ENCODE data around the gene TMPRSS7.
"Not testable (repeated sequence)": the region's sequence is repeated elsewhere in the genome, so short reads cannot be mapped to it uniquely, and the experiment has no call there.

Gene TMPRSS7

DNA sequence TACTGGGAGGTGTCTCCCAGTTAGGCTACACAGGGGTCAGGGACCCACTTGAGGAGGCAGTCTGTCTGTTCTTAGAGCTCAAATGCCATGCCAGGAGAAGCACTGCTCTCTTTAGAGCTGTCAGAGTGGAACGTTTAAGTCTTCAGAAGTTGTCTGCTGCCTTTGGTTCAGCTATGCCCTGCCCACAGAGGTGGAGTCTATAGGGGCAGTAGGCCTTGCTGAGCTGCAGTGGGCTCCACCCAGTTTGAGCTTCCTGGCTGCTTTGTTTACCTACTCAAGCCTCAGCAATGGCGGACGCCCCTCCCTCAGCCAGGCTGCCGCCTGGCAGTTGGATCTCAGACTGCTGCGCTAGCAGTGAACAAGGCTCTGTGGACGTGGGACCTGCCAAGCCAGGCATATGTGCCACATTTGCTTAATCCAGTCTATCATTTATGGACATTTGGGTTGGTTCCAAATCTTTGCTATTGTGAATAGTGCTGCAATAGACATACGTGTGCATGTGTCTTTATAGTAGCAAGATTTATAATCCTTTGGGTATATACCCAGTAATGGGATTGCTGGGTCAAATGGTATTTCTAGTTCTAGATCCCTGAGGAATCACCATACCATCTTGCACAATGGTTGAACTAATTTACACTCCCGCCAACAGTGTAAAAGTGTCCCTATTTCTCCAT lies 38.0 kb downstream of the TMPRSS7 start:
- DNase-seq (ENCODE audit: low spot score) = not testable (repeated sequence)

DNA sequence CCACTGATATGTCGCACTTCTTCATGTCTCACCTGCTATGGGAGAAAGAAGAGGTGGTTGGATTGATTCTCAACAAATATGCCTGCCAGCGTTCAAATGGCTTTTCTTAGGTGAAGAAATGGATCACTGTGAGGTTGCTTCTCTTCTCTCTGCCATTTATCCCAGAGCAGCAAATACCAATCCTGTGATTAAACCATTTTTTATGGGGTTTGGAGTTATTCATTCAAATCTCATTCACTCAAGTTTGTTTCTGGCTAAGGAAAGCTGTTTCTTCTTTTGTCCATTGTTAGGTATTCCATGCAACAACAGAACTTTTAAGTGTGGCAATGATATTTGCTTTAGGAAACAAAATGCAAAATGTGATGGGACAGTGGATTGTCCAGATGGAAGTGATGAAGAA lies 39.5 kb downstream of the TMPRSS7 start:
- DNase-seq (ENCODE audit: low spot score) = peak; percentile 41

- DNase-seq (ENCODE audit: low spot score) = peak; percentile 97
Measured at GRCh38 chr3:112074616-112075497, 40.3 kb downstream of the TMPRSS7 start.

- DNase-seq (ENCODE audit: low spot score) = no peak
Measured at GRCh38 chr3:112078125-112079083, 43.9 kb downstream of the TMPRSS7 start.

DNA sequence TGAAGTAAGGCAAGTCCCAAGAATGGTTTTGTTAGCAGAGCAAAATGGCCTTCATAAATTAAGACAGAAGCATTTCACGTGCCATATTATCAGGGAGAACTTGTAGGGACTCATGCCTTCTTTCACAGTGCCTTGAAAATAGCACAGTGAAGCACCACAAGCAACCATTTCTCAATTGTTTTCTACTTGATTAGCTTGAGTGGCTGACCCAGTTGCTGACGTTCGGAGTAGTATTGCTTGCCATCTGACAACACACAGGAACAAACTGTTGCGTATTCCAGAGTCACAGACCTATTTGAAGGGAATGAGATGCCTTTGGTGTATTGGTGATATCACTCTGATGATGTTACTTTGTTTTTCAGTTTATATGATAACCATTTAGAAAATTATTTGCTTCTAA lies 48.7 kb downstream of the TMPRSS7 start:
- no peak for DNase-seq (ENCODE audit: low spot score)

DNA sequence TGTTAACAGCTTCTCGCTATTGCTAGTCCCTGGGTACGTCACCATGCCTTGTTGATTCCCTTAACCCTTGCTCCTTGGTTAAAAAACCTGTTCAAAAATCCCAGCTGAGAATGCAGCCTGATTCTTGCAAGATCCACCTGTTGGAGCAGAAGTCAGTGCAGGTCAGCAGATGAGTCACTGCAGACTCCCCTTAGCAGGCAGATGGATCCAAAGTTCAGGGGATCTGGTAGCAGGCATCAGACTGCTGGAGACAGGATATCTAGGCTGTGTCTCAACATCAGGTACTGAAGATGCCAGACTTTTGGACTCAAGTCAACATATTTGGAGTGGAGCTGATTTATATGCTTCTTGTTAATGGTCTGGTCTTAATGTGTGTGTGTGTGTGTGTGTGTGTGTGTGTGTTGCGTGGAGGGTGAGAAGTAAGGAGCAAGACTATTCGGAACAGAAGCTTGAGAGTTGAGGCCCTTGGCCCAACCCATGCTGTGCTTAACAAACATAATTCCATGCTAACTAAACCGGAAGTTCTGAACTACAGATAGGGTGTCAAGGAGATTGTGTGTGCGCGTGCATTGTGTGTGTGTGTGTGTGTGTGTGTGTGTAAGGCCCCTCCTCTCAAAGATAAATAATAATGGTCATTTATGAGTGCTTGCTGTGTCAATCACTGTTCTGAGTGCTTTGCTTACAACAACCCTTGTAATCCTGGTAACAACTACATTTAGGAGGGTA lies 50.6 kb downstream of the TMPRSS7 start:
- peak; percentile 71 for DNase-seq (ENCODE audit: low spot score)

DNA sequence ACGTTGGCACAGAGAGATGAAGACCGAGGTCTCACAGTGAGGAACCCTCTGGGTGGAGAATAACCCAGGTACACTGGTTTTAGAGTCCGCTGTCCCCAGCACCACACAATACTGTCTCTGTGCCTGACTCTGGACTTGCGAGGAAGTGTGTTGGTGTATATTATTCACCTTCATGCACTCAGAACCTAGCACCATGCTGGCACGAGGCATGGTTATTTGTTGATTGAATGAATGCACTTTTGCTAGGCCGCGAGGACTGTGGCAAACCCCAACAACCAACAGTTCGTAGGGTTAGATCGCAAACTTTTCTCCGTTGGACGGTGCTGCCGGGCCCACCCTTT lies 51.2 kb downstream of the TMPRSS7 start:
- DNase-seq (ENCODE audit: low spot score) = no peak

GRCh38 chr3:112086076-112086854 lies 51.7 kb downstream of the TMPRSS7 start, which contains the start of gene C3orf52:
C3orf52 (plus strand) TSS chr3:112086389; CDS start chr3:112086408, 19 bp downstream.
- peak; percentile 93 for DNase-seq (ENCODE audit: low spot score)

DNA sequence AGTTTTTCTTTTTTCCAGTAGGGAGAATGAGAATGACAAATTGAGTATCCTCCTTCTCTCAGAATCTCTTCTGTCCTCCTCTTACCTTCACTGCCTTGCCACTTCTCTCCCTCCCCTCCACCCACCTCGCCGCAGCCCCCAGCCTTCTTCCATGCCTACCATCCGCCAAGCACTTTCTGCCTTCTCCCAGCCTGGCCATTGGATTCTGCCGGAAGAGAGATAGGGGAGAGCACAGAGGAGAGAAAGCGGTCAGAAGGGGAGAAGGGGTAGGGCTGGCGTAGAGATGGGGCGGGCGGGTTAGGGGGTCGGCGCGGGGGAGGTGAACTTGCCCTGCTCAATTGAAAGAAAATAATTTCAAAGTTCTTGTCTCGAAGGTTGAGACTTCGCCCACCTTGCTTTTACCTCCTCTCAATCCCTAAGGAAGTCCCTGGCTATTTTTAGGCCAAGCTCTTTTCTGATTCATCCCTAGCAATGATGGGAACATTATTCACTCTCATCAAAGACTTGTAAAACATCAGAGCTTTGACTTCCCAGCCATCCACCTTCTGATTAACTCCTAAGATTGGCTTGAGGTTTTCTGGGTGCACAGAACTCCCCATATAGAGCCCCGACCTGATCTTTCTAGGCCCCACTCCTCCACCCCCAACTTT lies 52.5 kb downstream of the TMPRSS7 start:
- DNase-seq (ENCODE audit: low spot score) = peak; percentile 70

DNA sequence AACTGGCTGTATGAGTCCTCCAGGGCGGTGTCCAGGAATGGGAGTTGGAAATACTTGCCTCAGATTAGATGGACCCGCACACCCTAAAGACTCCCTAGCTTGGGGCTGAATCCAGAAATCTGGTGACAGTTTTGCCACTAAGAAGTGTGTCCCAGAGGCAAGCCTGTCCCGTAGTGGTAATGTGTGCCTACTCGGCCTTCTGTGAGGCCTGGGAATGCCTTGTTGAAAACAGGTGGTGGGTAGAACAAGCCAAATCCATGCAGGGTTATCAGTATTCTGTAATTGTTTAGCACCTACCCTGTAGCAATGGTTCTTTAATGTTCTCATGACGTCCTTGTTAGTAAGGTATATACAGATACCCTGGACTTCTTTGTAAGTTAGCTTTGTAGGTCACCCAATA lies 53.2 kb downstream of the TMPRSS7 start:
- DNase-seq (ENCODE audit: low spot score) = no peak

DNA sequence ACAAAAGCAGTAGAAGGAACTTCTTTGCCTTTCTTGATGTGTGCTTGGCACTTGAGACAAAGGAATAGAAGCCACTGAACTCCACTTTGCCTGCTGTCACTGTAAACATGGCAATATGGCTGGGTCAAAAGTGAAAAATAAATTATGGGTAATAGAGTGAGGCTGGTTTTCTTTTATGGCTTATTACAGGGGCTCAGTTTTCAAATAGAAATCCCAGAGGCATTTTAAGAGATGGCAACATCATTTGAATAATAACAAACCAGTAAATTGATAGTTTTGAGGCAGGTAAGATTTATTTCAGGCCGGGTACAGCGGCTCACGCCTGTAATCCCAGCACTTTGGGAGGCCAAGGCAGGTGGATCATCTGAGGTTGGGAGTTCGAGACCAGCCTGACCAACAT lies 54.4 kb downstream of the TMPRSS7 start:
- no peak for DNase-seq (ENCODE audit: low spot score)

DNA sequence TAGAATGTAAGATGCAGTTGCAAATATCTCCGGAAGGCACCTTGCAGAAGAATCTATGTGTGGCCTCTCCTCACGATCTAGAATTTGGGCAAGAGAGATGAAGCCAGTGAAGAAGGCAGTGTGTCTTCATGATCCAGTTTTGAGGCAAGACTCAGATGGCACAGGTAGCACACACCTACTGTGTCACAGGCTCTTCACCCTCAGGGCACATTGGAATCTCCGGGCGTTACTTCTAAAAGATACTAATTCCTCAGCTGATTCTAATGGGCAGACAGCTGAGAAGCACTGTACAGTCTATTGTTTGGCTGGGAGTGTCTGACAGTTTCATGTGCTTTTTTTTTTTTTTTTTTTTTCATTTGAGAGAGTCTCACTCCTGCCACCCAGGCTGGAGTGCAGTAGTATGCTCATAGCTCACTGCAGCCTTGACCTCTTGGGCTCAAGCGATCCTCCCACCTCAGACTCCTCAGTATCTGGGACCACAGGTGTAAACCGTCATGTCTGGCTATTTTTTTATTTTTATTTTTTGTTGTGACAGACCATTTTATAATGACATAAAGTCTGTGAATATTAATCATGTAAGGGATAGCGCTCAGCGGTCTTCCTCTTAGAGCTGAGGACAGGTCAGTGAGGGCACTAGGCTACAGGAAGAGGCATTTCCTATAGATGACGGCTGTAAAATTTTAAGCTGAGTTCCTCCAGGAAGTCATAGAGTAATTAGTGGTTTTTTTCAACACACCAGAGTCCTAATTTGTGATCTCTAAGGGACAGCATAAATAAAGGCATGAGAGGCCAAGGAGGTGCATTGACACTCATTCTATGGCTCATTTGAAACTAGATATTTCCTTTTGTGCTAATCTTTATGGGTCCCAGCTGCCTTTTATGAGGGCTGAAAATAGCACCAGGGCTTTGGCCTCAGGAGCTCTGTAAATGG lies 55.7 kb downstream of the TMPRSS7 start:
- no peak for DNase-seq (ENCODE audit: low spot score)

GRCh38 chr3:112090887-112091586 lies 56.5 kb downstream of the TMPRSS7 start:
- no peak for DNase-seq (ENCODE audit: low spot score)

- DNase-seq (ENCODE audit: low spot score) = peak; percentile 82
Measured at GRCh38 chr3:112092496-112093179, 58.1 kb downstream of the TMPRSS7 start.

DNA sequence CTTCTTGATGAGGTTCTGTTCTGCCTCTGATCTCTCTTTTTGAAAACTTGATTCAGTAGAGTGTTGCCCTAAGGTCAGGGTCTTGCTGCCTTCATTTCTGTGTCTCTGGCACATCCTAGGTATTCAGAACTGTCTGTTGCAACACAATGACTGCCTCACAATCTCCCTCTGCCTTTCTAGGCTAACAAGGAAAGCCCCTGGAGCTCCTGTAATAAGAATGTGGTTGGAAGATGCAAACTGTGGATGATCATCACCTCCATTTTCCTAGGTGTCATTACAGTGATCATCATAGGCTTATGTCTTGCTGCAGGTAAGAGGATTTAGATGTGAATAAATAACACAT lies 58.6 kb downstream of the TMPRSS7 start:
- no peak for DNase-seq (ENCODE audit: low spot score)

DNA sequence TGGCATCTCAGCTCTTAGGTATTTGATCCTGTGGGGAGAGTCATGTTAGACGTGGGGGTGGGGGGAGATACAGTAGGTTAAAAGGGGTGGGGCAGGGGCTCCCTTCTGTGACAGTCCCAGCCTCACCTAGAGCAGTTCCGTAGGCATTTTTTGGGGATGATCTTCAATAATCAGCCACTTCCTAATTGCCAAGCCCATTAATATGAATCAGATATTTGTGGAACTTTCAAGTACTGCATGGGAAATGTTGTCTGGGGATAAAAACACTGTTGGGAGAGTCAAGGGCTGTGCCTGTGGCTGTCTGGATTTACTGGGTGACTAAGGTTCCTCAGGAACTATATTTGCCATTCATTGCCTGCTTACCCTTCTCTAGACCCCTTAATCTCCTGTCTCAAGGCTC lies 61.2 kb downstream of the TMPRSS7 start:
- peak; percentile 56 for DNase-seq (ENCODE audit: low spot score)

DNA sequence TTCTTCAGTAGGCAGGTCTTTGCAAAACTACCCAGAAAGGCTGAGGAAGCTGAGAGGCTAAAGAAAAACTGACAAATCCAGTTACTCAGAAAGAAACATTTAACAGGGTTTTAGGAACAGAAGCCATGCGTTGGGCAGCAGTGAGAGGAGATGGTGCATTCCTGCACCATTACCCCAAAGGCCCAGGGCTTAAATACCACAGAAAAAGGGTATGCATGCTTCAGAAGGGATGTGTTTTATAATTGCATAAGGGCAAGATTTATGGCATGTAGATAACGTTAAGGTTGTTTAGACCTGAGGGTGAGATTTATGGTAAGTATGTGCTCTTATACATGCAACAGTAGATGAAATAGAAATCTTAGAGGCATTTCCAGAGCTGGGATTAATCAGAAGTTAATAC lies 61.6 kb downstream of the TMPRSS7 start:
- peak; percentile 33 for DNase-seq (ENCODE audit: low spot score)

- DNase-seq (ENCODE audit: low spot score) = peak; percentile 98
Measured at GRCh38 chr3:112097378-112097777, 62.8 kb downstream of the TMPRSS7 start.
